GM23338 (cell line): ENCODE results near the gene SNAPC3. TPM values are rescaled to one million over a fixed set of nuclear protein-coding genes. Genes with fewer than 3 reads are reported as not detected.
A peak's percentile ranks its signal among the peaks of the same experiment; 100 is the strongest.

Source experiments
- ATAC-seq: fragments of 200-7000 bp; cut with Tn5 transposase; 3 replicates; pipeline ENCODE4 v1.9.1; 2020
- DNase-seq: peaks from one replicate; pipeline ENCODE4 v3.0.0-alpha.2; 2015; ENCODE audit warnings: low spot score
- H2AFZ ChIP-seq: fragments of 200-600 bp; sonication (generic); 2 replicates; pipeline ENCODE4 v1.8.0; 2016; ENCODE audit warnings: antibody characterized with exemption, mild to moderate bottlenecking, moderate library complexity
- H3F3A ChIP-seq: fragments of 200-600 bp; sonication (generic); replicated peaks from 2 replicates; pipeline ENCODE4 v1.8.0; 2017; ENCODE audit warnings: antibody characterized with exemption, mixed run types, low read depth
- H3K27ac ChIP-seq: fragments of 200-600 bp; sonication (generic); 2 replicates; pipeline ENCODE4 v1.6.1; 2016; ENCODE audit warnings: low read depth
- H3K27me3 ChIP-seq: fragments of 200-600 bp; sonication (generic); 2 replicates; pipeline ENCODE4 v1.8.0; 2016; ENCODE audit warnings: mild to moderate bottlenecking, mixed run types, moderate library complexity; ENCODE audit not compliant: insufficient read depth
- H3K36me3 ChIP-seq: fragments of 200-600 bp; sonication (generic); 2 replicates; pipeline ENCODE4 v1.8.0; 2016; ENCODE audit warnings: mild to moderate bottlenecking; ENCODE audit not compliant: insufficient read depth
- H3K4me1 ChIP-seq: fragments of 200-600 bp; sonication (generic); 2 replicates; pipeline ENCODE4 v1.8.0; 2016; ENCODE audit warnings: mild to moderate bottlenecking, moderate library complexity; ENCODE audit not compliant: insufficient read depth
- H3K4me2 ChIP-seq: fragments of 200-600 bp; sonication (generic); 2 replicates; pipeline ENCODE4 v1.7.1; 2017; ENCODE audit warnings: mixed run types
- H3K4me3 ChIP-seq: fragments of 200-600 bp; sonication (generic); 2 replicates; pipeline ENCODE4 v1.6.1; 2016; ENCODE audit warnings: mixed run types
- H3K79me2 ChIP-seq: fragments of 200-600 bp; sonication (generic); replicated peaks from 2 replicates; pipeline ENCODE4 v1.8.0; 2017; ENCODE audit warnings: mild to moderate bottlenecking; ENCODE audit not compliant: insufficient read depth
- H3K9me2 ChIP-seq: fragments of 200-600 bp; sonication (generic); 2 replicates; pipeline ENCODE4 v1.8.0; 2017; ENCODE audit not compliant: insufficient read depth
- H4K20me1 ChIP-seq: fragments of 200-600 bp; sonication (generic); replicated peaks from 2 replicates; pipeline ENCODE4 v1.8.0; 2017; ENCODE audit warnings: mild to moderate bottlenecking; ENCODE audit not compliant: insufficient read depth
- H3K27ac Mint-ChIP-seq: 2 replicates; pipeline ENCODE4 v1.8.0; 2020; ENCODE audit warnings: inconsistent platforms, mild to moderate bottlenecking, moderate library complexity, mixed read lengths
- H3K27me3 Mint-ChIP-seq: 3 replicates; pipeline ENCODE4 v1.8.0; 2022; ENCODE audit warnings: low read depth, mild to moderate bottlenecking, moderate library complexity, mixed read lengths, inconsistent platforms; ENCODE audit not compliant: insufficient read depth, poor library complexity
- H3K36me3 Mint-ChIP-seq: 3 replicates; pipeline ENCODE4 v1.8.0; 2021; ENCODE audit warnings: low read depth, mild to moderate bottlenecking, inconsistent platforms, moderate library complexity, mixed read lengths
- H3K4me1 Mint-ChIP-seq: 3 replicates; pipeline ENCODE4 v1.8.0; 2020; ENCODE audit warnings: mild to moderate bottlenecking, inconsistent platforms, mixed read lengths
- H3K4me3 Mint-ChIP-seq: 3 replicates; pipeline ENCODE4 v1.8.0; 2021; ENCODE audit warnings: moderate library complexity, mild to moderate bottlenecking, inconsistent platforms, mixed read lengths
- H3K9me3 Mint-ChIP-seq: 3 replicates; pipeline ENCODE4 v1.8.0; 2020; ENCODE audit warnings: moderate library complexity, mild to moderate bottlenecking, inconsistent platforms, mixed read lengths
- CREB1 ChIP-seq: fragments of 250-450 bp; sonication (Bioruptor Pico); IDR thresholded peaks from 2 replicates; pipeline ENCODE4 v1.5.0; 2020; ENCODE audit warnings: low read depth, mild to moderate bottlenecking, moderate library complexity
- EZH2 ChIP-seq: fragments of 200-600 bp; sonication (generic); IDR thresholded peaks from one replicate; pipeline ENCODE4 v1.8.0; 2017; ENCODE audit warnings: antibody characterized with exemption, mild to moderate bottlenecking, low read depth; ENCODE audit not compliant: unreplicated experiment
- POLR2AphosphoS5 ChIP-seq: IDR thresholded peaks from 2 replicates; pipeline ENCODE4 v1.6.1; 2016; ENCODE audit warnings: antibody characterized with exemption, low read depth
- STAT1 ChIP-seq: IDR thresholded peaks from one replicate; pipeline ENCODE4 v1.6.1; 2016; ENCODE audit warnings: antibody characterized with exemption; ENCODE audit not compliant: unreplicated experiment
- ZNF114 ChIP-seq: fragments of 250-450 bp; sonication (Bioruptor Pico); IDR thresholded peaks from 2 replicates; pipeline ENCODE4 v1.5.0; 2020; ENCODE audit warnings: mild to moderate bottlenecking, moderate library complexity
- ZNF331 ChIP-seq: fragments of 250-450 bp; sonication (Bioruptor Pico); IDR thresholded peaks from 2 replicates; pipeline ENCODE4 v1.5.0; 2020; ENCODE audit warnings: low read depth, mild to moderate bottlenecking, moderate library complexity
- polyA plus RNA-seq: library from polyadenylated mRNA; unstranded; fragments of >200 nt; fragmentation: Nextera tagmentation; extraction: Ambion mirVana; gene quantifications from 2 replicates; pipeline ENCODE4 v1.2.1, GENCODE V29; 2016
- total RNA-seq: library from RNA; depleted of rRNA; stranded (reverse); fragments of >200 nt; shearing (Covaris generic); gene quantifications from 2 replicates; pipeline ENCODE4 v1.2.3, GENCODE V29; 2014
- TF ChIP-seq, protein P1 (sequence below), 2 experiments: fragments of 200-600 bp in 1 of 2; sonication (generic) in 1 of 2; conservative IDR thresholded peaks; 2 replicates each; pipeline versions ENCODE4 v1.5.1 to v1.6.1; 2016 to 2017; ENCODE audit warnings: antibody characterized with exemption in 2 of 2, low read depth in 2 of 2, mild to moderate bottlenecking in 2 of 2, moderate library complexity in 1 of 2
- TF ChIP-seq, protein P2 (sequence below): IDR thresholded peaks from one replicate; pipeline ENCODE4 v1.6.1; 2018; ENCODE audit warnings: antibody characterized with exemption; ENCODE audit not compliant: unreplicated experiment
- TF ChIP-seq, protein P3 (sequence below): IDR thresholded peaks from 2 replicates; pipeline ENCODE4 v1.6.1; 2016; ENCODE audit warnings: antibody characterized with exemption

The SNAPC3 gene
- total and polyA plus RNA-seq, 2 experiments from 2014 or later = 20.9 to 35.2 TPM

DNA sequence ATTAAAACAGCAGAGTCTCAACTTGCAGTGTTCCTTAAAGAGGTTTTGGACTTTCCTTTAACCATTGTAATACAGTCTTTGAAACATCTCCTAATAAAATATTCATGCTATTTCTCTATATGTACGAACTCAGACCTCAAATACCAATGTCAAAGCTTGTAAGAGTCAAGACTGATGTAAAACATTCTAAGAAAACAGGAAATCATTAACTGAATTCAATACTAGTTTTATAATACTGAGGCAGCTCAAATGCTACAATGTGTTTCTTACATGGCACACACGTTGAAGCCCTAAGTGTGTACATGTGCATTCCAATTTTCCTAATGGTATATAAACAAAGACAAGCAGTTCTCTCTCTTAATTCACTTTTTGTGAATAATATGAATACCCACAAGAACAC is 76.5 kb downstream of the SNAPC3 start (continued):
- TF ChIP-seq STAT1 (no peak), EZH2 (no peak)
- TF ChIP-seq, protein P1, sequence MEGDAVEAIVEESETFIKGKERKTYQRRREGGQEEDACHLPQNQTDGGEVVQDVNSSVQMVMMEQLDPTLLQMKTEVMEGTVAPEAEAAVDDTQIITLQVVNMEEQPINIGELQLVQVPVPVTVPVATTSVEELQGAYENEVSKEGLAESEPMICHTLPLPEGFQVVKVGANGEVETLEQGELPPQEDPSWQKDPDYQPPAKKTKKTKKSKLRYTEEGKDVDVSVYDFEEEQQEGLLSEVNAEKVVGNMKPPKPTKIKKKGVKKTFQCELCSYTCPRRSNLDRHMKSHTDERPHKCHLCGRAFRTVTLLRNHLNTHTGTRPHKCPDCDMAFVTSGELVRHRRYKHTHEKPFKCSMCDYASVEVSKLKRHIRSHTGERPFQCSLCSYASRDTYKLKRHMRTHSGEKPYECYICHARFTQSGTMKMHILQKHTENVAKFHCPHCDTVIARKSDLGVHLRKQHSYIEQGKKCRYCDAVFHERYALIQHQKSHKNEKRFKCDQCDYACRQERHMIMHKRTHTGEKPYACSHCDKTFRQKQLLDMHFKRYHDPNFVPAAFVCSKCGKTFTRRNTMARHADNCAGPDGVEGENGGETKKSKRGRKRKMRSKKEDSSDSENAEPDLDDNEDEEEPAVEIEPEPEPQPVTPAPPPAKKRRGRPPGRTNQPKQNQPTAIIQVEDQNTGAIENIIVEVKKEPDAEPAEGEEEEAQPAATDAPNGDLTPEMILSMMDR (conservative IDR thresholded peaks at IDR 0.05; ENCODE audit: low read depth in 2 of 2) = no peak
- TF ChIP-seq, protein P2, sequence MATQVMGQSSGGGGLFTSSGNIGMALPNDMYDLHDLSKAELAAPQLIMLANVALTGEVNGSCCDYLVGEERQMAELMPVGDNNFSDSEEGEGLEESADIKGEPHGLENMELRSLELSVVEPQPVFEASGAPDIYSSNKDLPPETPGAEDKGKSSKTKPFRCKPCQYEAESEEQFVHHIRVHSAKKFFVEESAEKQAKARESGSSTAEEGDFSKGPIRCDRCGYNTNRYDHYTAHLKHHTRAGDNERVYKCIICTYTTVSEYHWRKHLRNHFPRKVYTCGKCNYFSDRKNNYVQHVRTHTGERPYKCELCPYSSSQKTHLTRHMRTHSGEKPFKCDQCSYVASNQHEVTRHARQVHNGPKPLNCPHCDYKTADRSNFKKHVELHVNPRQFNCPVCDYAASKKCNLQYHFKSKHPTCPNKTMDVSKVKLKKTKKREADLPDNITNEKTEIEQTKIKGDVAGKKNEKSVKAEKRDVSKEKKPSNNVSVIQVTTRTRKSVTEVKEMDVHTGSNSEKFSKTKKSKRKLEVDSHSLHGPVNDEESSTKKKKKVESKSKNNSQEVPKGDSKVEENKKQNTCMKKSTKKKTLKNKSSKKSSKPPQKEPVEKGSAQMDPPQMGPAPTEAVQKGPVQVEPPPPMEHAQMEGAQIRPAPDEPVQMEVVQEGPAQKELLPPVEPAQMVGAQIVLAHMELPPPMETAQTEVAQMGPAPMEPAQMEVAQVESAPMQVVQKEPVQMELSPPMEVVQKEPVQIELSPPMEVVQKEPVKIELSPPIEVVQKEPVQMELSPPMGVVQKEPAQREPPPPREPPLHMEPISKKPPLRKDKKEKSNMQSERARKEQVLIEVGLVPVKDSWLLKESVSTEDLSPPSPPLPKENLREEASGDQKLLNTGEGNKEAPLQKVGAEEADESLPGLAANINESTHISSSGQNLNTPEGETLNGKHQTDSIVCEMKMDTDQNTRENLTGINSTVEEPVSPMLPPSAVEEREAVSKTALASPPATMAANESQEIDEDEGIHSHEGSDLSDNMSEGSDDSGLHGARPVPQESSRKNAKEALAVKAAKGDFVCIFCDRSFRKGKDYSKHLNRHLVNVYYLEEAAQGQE = no peak

DNA sequence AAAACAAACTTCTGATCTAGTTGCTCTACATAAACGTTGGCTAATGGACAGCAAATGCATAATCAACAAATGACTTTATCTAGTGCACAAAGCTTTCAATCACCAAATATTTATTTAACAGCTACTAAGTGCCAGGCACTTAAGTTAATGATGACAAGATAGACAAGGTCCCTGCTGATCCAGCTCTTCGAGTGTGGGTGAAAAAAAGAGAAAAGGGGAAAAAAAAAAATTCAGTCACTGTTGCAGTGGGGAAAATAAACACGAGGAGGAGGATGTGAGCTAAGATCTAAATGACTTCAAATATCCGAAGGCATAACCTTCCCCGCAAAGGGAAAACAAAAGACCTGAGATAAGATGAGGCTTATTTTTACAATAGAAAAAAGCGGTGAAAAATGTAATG is 78.5 kb downstream of the SNAPC3 start:
- TF ChIP-seq, protein P2 = no peak
- TF ChIP-seq, protein P1 (conservative IDR thresholded peaks at IDR 0.05; ENCODE audit: low read depth in 2 of 2) = no peak
- TF ChIP-seq ZNF114 = no peak
- TF ChIP-seq EZH2 = no peak
- no peak for TF ChIP-seq ZNF331 (CRISPR knock-in tag)
- TF ChIP-seq, protein P3, sequence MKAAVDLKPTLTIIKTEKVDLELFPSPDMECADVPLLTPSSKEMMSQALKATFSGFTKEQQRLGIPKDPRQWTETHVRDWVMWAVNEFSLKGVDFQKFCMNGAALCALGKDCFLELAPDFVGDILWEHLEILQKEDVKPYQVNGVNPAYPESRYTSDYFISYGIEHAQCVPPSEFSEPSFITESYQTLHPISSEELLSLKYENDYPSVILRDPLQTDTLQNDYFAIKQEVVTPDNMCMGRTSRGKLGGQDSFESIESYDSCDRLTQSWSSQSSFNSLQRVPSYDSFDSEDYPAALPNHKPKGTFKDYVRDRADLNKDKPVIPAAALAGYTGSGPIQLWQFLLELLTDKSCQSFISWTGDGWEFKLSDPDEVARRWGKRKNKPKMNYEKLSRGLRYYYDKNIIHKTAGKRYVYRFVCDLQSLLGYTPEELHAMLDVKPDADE = no peak
- TF ChIP-seq CREB1 (CRISPR knock-in tag) = no peak
- no peak for TF ChIP-seq STAT1
- TF ChIP-seq POLR2AphosphoS5 = no peak
- Histone ChIP-seq H3K36me3 (peaks cover 54% of the 10 kb centered on the region), H3K27ac (peak overlapping the region; percentile 35; the same call in 1 of the 2 replicates), H3K27me3 (no peaks in the 10 kb centered on the region), H3K79me2 (peaks cover 100% of the 10 kb centered on the region), H3K4me3 (no peak overlapping the region), H3K4me1 (no peaks in the 10 kb centered on the region), H4K20me1 (peaks cover 79% of the 10 kb centered on the region), H2AFZ (no peak overlapping the region), H3K9me2 (no peaks in the 10 kb centered on the region), H3K4me2 (no peak overlapping the region), H3F3A (no peaks in the 10 kb centered on the region)
- H3K36me3 Mint-ChIP-seq = peaks cover 97% of the 10 kb centered on the region
- no peak for ATAC-seq
- H3K4me3 Mint-ChIP-seq = no peak overlapping the region
- H3K27me3 Mint-ChIP-seq = peaks cover 6% of the 10 kb centered on the region
- no peak overlapping the region for H3K27ac Mint-ChIP-seq
- DNase-seq = no peak
- no peaks in the 10 kb centered on the region for H3K9me3 Mint-ChIP-seq
- H3K4me1 Mint-ChIP-seq = peaks cover 10% of the 10 kb centered on the region; the same call in 2 of the 3 replicates
